Neural cell (in vitro differentiated cells): ENCODE results near the gene GLO1. TPM values are rescaled to one million over a fixed set of nuclear protein-coding genes. Genes with fewer than 3 reads are reported as not detected.

ENCODE experiments used
- H2AFZ ChIP-seq: fragments of 200-600, 300-800 bp; sonication (generic), shearing (Covaris generic); 2 replicates; pipeline ENCODE4 v1.6.0; 2014; ENCODE audit warnings: low read depth, mild to moderate bottlenecking, antibody characterized with exemption, low read length, moderate library complexity
- H3F3A ChIP-seq: fragments of 200-600 bp; shearing (Covaris generic); 2 replicates; pipeline ENCODE4 v1.6.1; 2016; ENCODE audit warnings: mild to moderate bottlenecking, moderate library complexity, mixed read lengths, antibody characterized with exemption, low read length; ENCODE audit not compliant: insufficient read depth, poor library complexity, severe bottlenecking
- H3K27ac ChIP-seq: fragments of 200-600, 300-800 bp; sonication (generic), shearing (Covaris generic); 2 replicates; pipeline ENCODE4 v1.5.1; 2014; ENCODE audit warnings: mild to moderate bottlenecking, low read length, moderate library complexity
- H3K27me3 ChIP-seq: fragments of 300-800, 200-600 bp; sonication (generic), shearing (Covaris generic); 2 replicates; pipeline ENCODE4 v1.6.0; 2014; ENCODE audit warnings: mild to moderate bottlenecking, low read depth, low read length, moderate library complexity; ENCODE audit not compliant: insufficient read depth
- H3K36me3 ChIP-seq: fragments of 300-800, 200-600 bp; sonication (generic), shearing (Covaris generic); 2 replicates; pipeline ENCODE4 v1.5.1; 2014; ENCODE audit warnings: mild to moderate bottlenecking, antibody characterized with exemption, low read length, moderate library complexity; ENCODE audit not compliant: insufficient read depth
- H3K4me2 ChIP-seq: fragments of 300-800, 200-600 bp; sonication (generic), shearing (Covaris generic); 2 replicates; pipeline ENCODE4 v1.6.0; 2014; ENCODE audit warnings: mild to moderate bottlenecking, low read length
- H3K4me3 ChIP-seq: fragments of 300-800, 200-600 bp; sonication (generic), shearing (Covaris generic); 2 replicates; pipeline ENCODE4 v1.5.1; 2014; ENCODE audit warnings: mild to moderate bottlenecking, low read length, moderate library complexity
- H3K79me2 ChIP-seq: fragments of 200-600 bp; shearing (Covaris generic); replicated peaks from 2 replicates; pipeline ENCODE4 v1.6.0; 2014; ENCODE audit warnings: mild to moderate bottlenecking, low read length, moderate library complexity; ENCODE audit not compliant: insufficient read depth
- H3K9ac ChIP-seq: fragments of 300-800, 200-600 bp; sonication (generic), shearing (Covaris generic); 2 replicates; pipeline ENCODE4 v1.6.1; 2016; ENCODE audit warnings: mild to moderate bottlenecking, low read length, mixed read lengths
- H3K9me2 ChIP-seq: fragments of 200-600 bp; shearing (Covaris generic); 2 replicates; pipeline ENCODE4 v1.6.1; 2016; ENCODE audit warnings: mild to moderate bottlenecking, low read length, mixed read lengths; ENCODE audit not compliant: insufficient read depth
- H3K9me3 ChIP-seq: fragments of 200-600, 300-800 bp; sonication (generic), shearing (Covaris generic); 2 replicates; pipeline ENCODE4 v1.6.1; 2016; ENCODE audit warnings: mild to moderate bottlenecking, mixed run types, low read length, moderate library complexity, mixed read lengths
- H4K20me1 ChIP-seq: fragments of 200-600 bp; shearing (Covaris generic); 2 replicates; pipeline ENCODE4 v1.6.1; 2016; ENCODE audit warnings: mild to moderate bottlenecking, mixed run types; ENCODE audit not compliant: insufficient read depth
- EP300 ChIP-seq: fragments of 450-650 bp; conservative IDR thresholded peaks from 2 replicates; pipeline ENCODE4 v1.6.1; 2014; ENCODE audit warnings: antibody characterized with exemption, mild to moderate bottlenecking, moderate library complexity; ENCODE audit not compliant: poor library complexity, severe bottlenecking
- EZH2 ChIP-seq: fragments of 200-600, 300-800 bp; shearing (Covaris generic), sonication (generic); IDR thresholded peaks from 2 replicates; pipeline ENCODE4 v1.6.1; 2014; ENCODE audit warnings: antibody characterized with exemption, low read length, borderline replicate concordance, mild to moderate bottlenecking; ENCODE audit not compliant: insufficient read depth, poor library complexity, severe bottlenecking
- MXI1 ChIP-seq: fragments of 450-650 bp; conservative IDR thresholded peaks from 2 replicates; pipeline ENCODE4 v1.6.1; 2014; ENCODE audit warnings: antibody characterized with exemption, mild to moderate bottlenecking; ENCODE audit not compliant: poor library complexity, severe bottlenecking
- POLR2AphosphoS5 ChIP-seq: IDR thresholded peaks from 2 replicates; pipeline ENCODE4 v1.6.1; 2012
- RAD21 ChIP-seq: fragments of 450-650 bp; conservative IDR thresholded peaks from 2 replicates; pipeline ENCODE4 v1.6.1; 2014; ENCODE audit warnings: antibody characterized with exemption, mild to moderate bottlenecking, moderate library complexity
- SMC3 ChIP-seq: fragments of 450-650 bp; conservative IDR thresholded peaks from 2 replicates; pipeline ENCODE4 v1.6.1; 2014; ENCODE audit warnings: antibody characterized with exemption, mild to moderate bottlenecking, moderate library complexity; ENCODE audit not compliant: poor library complexity
- TAF1 ChIP-seq: IDR thresholded peaks from 2 replicates; pipeline ENCODE4 v1.6.1; 2012; ENCODE audit warnings: low read depth
- polyA plus RNA-seq: library from polyadenylated mRNA; depleted of rRNA; stranded (reverse); fragments of >200 nt; gene quantifications from 2 replicates; pipeline ENCODE4 v1.2.3, GENCODE V29; 2014
- TF ChIP-seq, protein P1 (sequence below): IDR thresholded peaks from 2 replicates; pipeline ENCODE4 v1.6.1; 2012; ENCODE audit warnings: borderline replicate concordance
- TF ChIP-seq, protein P2 (sequence below): fragments of 450-650 bp; IDR thresholded peaks from 2 replicates; pipeline ENCODE4 v1.5.1; 2014; ENCODE audit warnings: antibody characterized with exemption, mild to moderate bottlenecking, moderate library complexity; ENCODE audit not compliant: poor library complexity, severe bottlenecking

GLO1 gene
- polyA plus RNA-seq, 1 donor from 2014 or later, result 94.8 TPM

DNA sequence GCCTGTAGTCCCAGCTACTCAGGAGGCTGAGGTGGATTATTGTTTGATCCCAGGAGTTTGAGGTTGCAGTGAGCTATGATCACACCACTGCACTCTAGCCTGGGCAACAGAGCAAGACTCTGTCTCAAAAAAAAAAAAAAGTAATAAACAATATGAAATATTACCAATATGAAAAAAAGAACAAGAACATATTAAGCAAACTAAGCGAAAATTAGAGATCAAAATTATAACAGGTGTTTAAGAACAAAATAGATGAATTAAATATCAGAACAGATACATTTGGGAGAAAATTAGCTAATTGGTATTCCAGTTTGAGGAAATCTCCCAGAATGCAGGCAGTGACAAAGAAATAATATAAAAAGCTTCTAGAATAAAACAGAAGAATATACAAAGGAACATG, 23.3 kb downstream of the GLO1 start:
- H3K9me3 ChIP-seq, result no peaks in the 10 kb centered on the region
- H3K9me2 ChIP-seq, result no peaks in the 10 kb centered on the region
- no peaks in the 10 kb centered on the region for H4K20me1 ChIP-seq
- H2AFZ ChIP-seq, result no peak overlapping the region
- no peaks in the 10 kb centered on the region for H3K36me3 ChIP-seq
- H3K27me3 ChIP-seq, result no peaks in the 10 kb centered on the region
- no peak overlapping the region for H3K4me2 ChIP-seq
- H3K4me3 ChIP-seq, result no peak overlapping the region
- no peak overlapping the region for H3K9ac ChIP-seq
- TF ChIP-seq EP300 (no peak), EZH2 (no peak), POLR2AphosphoS5 (no peak), TAF1 (no peak), MXI1 (no peak), SMC3 (no peak), RAD21 (no peak)
- TF ChIP-seq, protein P1, sequence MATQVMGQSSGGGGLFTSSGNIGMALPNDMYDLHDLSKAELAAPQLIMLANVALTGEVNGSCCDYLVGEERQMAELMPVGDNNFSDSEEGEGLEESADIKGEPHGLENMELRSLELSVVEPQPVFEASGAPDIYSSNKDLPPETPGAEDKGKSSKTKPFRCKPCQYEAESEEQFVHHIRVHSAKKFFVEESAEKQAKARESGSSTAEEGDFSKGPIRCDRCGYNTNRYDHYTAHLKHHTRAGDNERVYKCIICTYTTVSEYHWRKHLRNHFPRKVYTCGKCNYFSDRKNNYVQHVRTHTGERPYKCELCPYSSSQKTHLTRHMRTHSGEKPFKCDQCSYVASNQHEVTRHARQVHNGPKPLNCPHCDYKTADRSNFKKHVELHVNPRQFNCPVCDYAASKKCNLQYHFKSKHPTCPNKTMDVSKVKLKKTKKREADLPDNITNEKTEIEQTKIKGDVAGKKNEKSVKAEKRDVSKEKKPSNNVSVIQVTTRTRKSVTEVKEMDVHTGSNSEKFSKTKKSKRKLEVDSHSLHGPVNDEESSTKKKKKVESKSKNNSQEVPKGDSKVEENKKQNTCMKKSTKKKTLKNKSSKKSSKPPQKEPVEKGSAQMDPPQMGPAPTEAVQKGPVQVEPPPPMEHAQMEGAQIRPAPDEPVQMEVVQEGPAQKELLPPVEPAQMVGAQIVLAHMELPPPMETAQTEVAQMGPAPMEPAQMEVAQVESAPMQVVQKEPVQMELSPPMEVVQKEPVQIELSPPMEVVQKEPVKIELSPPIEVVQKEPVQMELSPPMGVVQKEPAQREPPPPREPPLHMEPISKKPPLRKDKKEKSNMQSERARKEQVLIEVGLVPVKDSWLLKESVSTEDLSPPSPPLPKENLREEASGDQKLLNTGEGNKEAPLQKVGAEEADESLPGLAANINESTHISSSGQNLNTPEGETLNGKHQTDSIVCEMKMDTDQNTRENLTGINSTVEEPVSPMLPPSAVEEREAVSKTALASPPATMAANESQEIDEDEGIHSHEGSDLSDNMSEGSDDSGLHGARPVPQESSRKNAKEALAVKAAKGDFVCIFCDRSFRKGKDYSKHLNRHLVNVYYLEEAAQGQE, result no peak
- TF ChIP-seq, protein P2, sequence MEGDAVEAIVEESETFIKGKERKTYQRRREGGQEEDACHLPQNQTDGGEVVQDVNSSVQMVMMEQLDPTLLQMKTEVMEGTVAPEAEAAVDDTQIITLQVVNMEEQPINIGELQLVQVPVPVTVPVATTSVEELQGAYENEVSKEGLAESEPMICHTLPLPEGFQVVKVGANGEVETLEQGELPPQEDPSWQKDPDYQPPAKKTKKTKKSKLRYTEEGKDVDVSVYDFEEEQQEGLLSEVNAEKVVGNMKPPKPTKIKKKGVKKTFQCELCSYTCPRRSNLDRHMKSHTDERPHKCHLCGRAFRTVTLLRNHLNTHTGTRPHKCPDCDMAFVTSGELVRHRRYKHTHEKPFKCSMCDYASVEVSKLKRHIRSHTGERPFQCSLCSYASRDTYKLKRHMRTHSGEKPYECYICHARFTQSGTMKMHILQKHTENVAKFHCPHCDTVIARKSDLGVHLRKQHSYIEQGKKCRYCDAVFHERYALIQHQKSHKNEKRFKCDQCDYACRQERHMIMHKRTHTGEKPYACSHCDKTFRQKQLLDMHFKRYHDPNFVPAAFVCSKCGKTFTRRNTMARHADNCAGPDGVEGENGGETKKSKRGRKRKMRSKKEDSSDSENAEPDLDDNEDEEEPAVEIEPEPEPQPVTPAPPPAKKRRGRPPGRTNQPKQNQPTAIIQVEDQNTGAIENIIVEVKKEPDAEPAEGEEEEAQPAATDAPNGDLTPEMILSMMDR, result no peak
- no peak overlapping the region for H3K27ac ChIP-seq
- no peaks in the 10 kb centered on the region for H3F3A ChIP-seq
- H3K79me2 ChIP-seq, result no peaks in the 10 kb centered on the region

DNA sequence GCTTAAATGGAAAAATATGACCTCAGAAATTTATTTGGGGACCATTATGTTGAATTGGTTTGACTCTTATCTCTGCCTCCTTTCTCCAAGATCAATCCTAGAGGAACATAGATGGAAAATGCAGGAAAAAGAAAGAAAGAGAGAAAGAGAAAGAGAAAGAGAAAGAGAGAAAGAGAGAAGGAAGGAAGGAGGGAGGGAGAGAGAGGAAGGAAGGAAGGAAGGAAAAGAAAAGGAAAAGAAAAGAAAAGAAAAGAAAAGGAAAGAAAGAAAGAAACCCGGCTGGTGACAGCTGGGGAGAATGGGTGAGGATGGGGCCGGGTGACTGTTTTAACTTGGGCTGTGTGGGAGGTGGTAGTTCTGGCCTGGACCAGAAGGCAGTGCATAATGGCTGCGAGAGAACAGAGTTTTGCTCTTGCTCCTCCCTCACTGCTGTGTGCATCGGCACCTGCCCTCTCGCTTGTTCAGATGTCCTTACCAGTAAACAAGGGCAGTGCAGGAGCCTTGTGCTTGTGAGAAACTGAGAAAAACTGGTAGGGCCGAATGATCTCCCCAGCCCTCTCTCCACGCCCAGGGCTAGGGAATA, 24.7 kb downstream of the GLO1 start:
- Histone ChIP-seq H3K27ac (no peak overlapping the region), H3K9me3 (no peaks in the 10 kb centered on the region)

More for the DNA sequence above, 24.7 kb downstream of the GLO1 start:
- H3K9me2 ChIP-seq, result no peaks in the 10 kb centered on the region
- H3K27me3 ChIP-seq, result no peaks in the 10 kb centered on the region
- TF ChIP-seq, protein P1, result no peak
- TF ChIP-seq RAD21 (no peak), EP300 (no peak), SMC3 (no peak), EZH2 (no peak), MXI1 (no peak), POLR2AphosphoS5 (no peak), TAF1 (no peak)
- TF ChIP-seq, protein P2, result no peak
- H3K4me3 ChIP-seq, result no peak overlapping the region
- H3K4me2 ChIP-seq, result no peak overlapping the region
- no peak overlapping the region for H2AFZ ChIP-seq
- H3K36me3 ChIP-seq, result no peaks in the 10 kb centered on the region
- no peaks in the 10 kb centered on the region for H3K79me2 ChIP-seq
- no peak overlapping the region for H3K9ac ChIP-seq
- no peaks in the 10 kb centered on the region for H3F3A ChIP-seq
- no peaks in the 10 kb centered on the region for H4K20me1 ChIP-seq
